Measurements from ENCODE around the gene MAN1A1.

Gene MAN1A1

GRCh38 chr6:119343573-119344146 is 5.9 kb downstream of the MAN1A1 start:
- no peaks in the 10 kb centered on the region for H3K36me3 ChIP-seq (ENCODE audit: control insufficient read depth, insufficient read depth, low read length)
- no peaks in the 10 kb centered on the region for H3K9me3 ChIP-seq (ENCODE audit: control insufficient read depth, low read length)
- H3K27me3 ChIP-seq (ENCODE audit: control insufficient read depth, insufficient read depth, low read length), result no peaks in the 10 kb centered on the region
- no peak overlapping the region for H3K9ac ChIP-seq (ENCODE audit: low read length)
- H3K4me1 ChIP-seq (ENCODE audit: control insufficient read depth, insufficient read depth, low read length), result peaks cover 14% of the 10 kb centered on the region
- no peak overlapping the region for H3K4me3 ChIP-seq (ENCODE audit: low read length)

DNA sequence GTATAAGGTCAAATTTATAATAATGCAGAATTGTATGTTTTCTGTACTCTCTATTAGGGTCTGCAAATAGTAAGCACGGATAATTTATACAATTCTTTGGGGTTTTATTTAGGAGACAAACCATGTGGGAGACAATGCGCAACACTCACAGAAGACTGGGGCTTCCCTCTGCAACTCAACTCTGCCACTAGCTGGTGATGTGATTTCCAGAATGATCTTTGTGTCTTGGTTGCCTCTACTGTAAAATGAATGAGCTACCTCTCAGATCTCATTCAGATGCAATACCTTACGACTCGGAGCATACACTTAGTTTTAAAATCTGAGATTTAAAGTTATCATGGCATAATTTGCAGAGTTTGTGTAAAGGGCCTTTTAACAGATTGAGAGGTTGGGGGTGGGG is 6.4 kb downstream of the MAN1A1 start:
- no peak overlapping the region for H3K9ac ChIP-seq (ENCODE audit: low read length)
- H3K4me3 ChIP-seq (ENCODE audit: low read length), result no peak overlapping the region
- H3K4me1 ChIP-seq (ENCODE audit: control insufficient read depth, insufficient read depth, low read length), result peaks cover 14% of the 10 kb centered on the region

GRCh38 chr6:119342430-119342829 is 7.1 kb downstream of the MAN1A1 start:
- H3K9ac ChIP-seq (ENCODE audit: low read length), result no peak overlapping the region
- peaks cover 14% of the 10 kb centered on the region for H3K4me1 ChIP-seq (ENCODE audit: control insufficient read depth, insufficient read depth, low read length)
- H3K36me3 ChIP-seq (ENCODE audit: control insufficient read depth, insufficient read depth, low read length), result no peaks in the 10 kb centered on the region
- no peaks in the 10 kb centered on the region for H3K27me3 ChIP-seq (ENCODE audit: control insufficient read depth, insufficient read depth, low read length)
- H3K4me3 ChIP-seq (ENCODE audit: low read length), result no peak overlapping the region
- no peaks in the 10 kb centered on the region for H3K9me3 ChIP-seq (ENCODE audit: control insufficient read depth, low read length)

More for the DNA sequence above, 6.4 kb downstream of the MAN1A1 start:
- no peaks in the 10 kb centered on the region for H3K27me3 ChIP-seq (ENCODE audit: control insufficient read depth, insufficient read depth, low read length)
- H3K9me3 ChIP-seq (ENCODE audit: control insufficient read depth, low read length), result no peaks in the 10 kb centered on the region
- no peaks in the 10 kb centered on the region for H3K36me3 ChIP-seq (ENCODE audit: control insufficient read depth, insufficient read depth, low read length)

GRCh38 chr6:119340796-119341487 is 8.6 kb downstream of the MAN1A1 start:
- Histone ChIP-seq H3K9ac (ENCODE audit: low read length) (no peak overlapping the region), H3K4me3 (ENCODE audit: low read length) (no peak overlapping the region), H3K27me3 (ENCODE audit: control insufficient read depth, insufficient read depth, low read length) (no peaks in the 10 kb centered on the region), H3K4me1 (ENCODE audit: control insufficient read depth, insufficient read depth, low read length) (peaks cover 7% of the 10 kb centered on the region), H3K36me3 (ENCODE audit: control insufficient read depth, insufficient read depth, low read length) (no peaks in the 10 kb centered on the region), H3K9me3 (ENCODE audit: control insufficient read depth, low read length) (no peaks in the 10 kb centered on the region)

- Histone ChIP-seq H3K9ac (ENCODE audit: low read length) (no peak overlapping the region), H3K4me1 (ENCODE audit: control insufficient read depth, insufficient read depth, low read length) (peaks cover 8% of the 10 kb centered on the region), H3K36me3 (ENCODE audit: control insufficient read depth, insufficient read depth, low read length) (no peaks in the 10 kb centered on the region), H3K9me3 (ENCODE audit: control insufficient read depth, low read length) (no peaks in the 10 kb centered on the region), H3K4me3 (ENCODE audit: low read length) (no peak overlapping the region), H3K27me3 (ENCODE audit: control insufficient read depth, insufficient read depth, low read length) (no peaks in the 10 kb centered on the region)
Measured at GRCh38 chr6:119339941-119340456, 9.6 kb downstream of the MAN1A1 start.

DNA sequence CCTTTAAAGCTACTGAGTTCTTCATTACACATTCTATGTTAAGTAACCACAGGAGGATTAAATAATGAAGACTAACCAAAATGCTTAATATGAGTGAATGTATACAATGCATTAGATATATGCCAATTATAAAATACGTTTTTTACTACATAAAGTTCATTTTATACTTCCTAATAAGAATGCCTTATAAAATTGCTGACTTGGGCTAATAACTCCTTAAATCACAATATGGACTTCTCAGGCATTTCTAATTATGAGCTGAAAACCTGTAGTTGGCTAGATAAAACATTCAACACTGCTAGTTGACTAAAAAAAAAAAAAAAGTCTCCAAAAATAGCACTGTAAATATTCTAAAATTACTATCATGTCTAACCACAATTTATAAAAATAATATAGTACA is 11.8 kb downstream of the MAN1A1 start:
- Histone ChIP-seq H3K36me3 (ENCODE audit: control insufficient read depth, insufficient read depth, low read length) (no peaks in the 10 kb centered on the region), H3K9me3 (ENCODE audit: control insufficient read depth, low read length) (no peaks in the 10 kb centered on the region), H3K4me3 (ENCODE audit: low read length) (no peak overlapping the region), H3K9ac (ENCODE audit: low read length) (no peak overlapping the region), H3K27me3 (ENCODE audit: control insufficient read depth, insufficient read depth, low read length) (no peaks in the 10 kb centered on the region), H3K4me1 (ENCODE audit: control insufficient read depth, insufficient read depth, low read length) (peaks cover 12% of the 10 kb centered on the region)

- peaks cover 12% of the 10 kb centered on the region for H3K4me1 ChIP-seq (ENCODE audit: control insufficient read depth, insufficient read depth, low read length)
- no peaks in the 10 kb centered on the region for H3K9me3 ChIP-seq (ENCODE audit: control insufficient read depth, low read length)
- H3K4me3 ChIP-seq (ENCODE audit: low read length), result no peak overlapping the region
- H3K27me3 ChIP-seq (ENCODE audit: control insufficient read depth, insufficient read depth, low read length), result no peaks in the 10 kb centered on the region
- no peaks in the 10 kb centered on the region for H3K36me3 ChIP-seq (ENCODE audit: control insufficient read depth, insufficient read depth, low read length)
- H3K9ac ChIP-seq (ENCODE audit: low read length), result no peak overlapping the region
Measured at GRCh38 chr6:119337252-119337651, 12.3 kb downstream of the MAN1A1 start.

DNA sequence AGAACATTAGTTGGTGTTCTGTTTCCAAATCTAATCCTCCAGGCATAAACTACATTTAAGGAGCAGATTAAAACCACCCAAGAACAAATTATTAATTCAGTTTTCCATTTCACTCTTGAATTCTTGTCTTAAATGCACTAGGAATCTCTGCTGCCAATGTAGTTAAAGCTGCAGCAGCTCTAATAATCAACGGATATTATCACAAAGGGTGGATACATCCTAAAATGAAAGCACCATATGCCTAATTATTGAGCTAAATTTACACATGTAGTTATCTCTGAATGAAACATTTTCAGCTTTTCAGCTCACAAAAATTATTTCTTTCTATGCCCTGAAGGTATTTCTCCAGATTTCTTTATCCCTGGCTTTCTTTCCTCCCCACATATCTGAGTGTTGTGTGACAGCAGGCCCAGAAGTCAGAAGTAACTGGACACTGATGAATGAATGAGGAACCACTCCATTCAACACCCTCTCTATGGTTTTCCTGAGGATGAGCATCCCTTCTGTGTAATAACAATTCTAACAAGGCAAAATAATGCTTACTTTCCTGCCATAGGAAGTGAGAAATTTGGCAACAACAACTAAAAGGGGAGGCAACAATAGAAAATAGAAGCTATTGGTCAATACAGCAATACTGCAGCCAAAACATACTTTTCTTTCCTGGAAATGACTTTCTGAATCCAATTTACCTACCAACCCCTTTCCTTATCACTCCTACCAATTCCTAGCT is 14.9 kb downstream of the MAN1A1 start:
- H3K4me1 ChIP-seq (ENCODE audit: control insufficient read depth, insufficient read depth, low read length), result peaks cover 5% of the 10 kb centered on the region
- no peaks in the 10 kb centered on the region for H3K36me3 ChIP-seq (ENCODE audit: control insufficient read depth, insufficient read depth, low read length)
- no peak overlapping the region for H3K4me3 ChIP-seq (ENCODE audit: low read length)
- H3K27me3 ChIP-seq (ENCODE audit: control insufficient read depth, insufficient read depth, low read length), result no peaks in the 10 kb centered on the region
- H3K9me3 ChIP-seq (ENCODE audit: control insufficient read depth, low read length), result no peaks in the 10 kb centered on the region
- no peak overlapping the region for H3K9ac ChIP-seq (ENCODE audit: low read length)

DNA sequence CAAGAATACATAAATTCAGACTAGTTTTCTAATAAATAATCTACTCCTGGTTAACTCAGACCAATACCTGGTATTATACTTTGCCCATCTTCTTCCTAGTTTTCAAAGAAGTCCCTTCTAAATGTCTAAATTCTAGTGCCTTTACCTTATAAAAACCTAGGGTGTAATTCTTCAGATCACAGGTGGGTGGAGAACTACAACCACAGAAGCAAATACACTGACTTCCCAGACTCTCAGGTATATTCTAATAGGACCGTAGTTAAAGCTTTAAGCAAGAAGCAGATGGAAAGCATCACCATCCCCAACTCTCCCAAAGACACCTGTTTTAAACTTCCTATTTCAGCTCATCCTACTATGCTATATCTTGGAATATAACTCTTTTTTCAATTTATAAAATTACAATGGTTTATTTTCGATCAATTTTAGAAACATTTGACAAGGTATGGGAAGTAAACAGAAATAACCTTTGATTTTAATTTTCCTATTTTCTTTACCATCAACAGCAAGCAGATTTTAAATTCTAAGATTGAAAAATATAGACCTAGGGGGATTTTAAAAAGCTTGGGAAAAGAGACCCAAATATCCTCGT is 15.8 kb downstream of the MAN1A1 start:
- H3K9me3 ChIP-seq (ENCODE audit: control insufficient read depth, low read length), result no peaks in the 10 kb centered on the region
- H3K4me3 ChIP-seq (ENCODE audit: low read length), result no peak overlapping the region
- no peak overlapping the region for H3K9ac ChIP-seq (ENCODE audit: low read length)
- no peaks in the 10 kb centered on the region for H3K27me3 ChIP-seq (ENCODE audit: control insufficient read depth, insufficient read depth, low read length)
- H3K36me3 ChIP-seq (ENCODE audit: control insufficient read depth, insufficient read depth, low read length), result no peaks in the 10 kb centered on the region
- peaks cover 5% of the 10 kb centered on the region for H3K4me1 ChIP-seq (ENCODE audit: control insufficient read depth, insufficient read depth, low read length)

GRCh38 chr6:119333063-119333609 is 16.4 kb downstream of the MAN1A1 start:
- Histone ChIP-seq H3K9me3 (ENCODE audit: control insufficient read depth, low read length) (no peaks in the 10 kb centered on the region), H3K4me1 (ENCODE audit: control insufficient read depth, insufficient read depth, low read length) (peaks cover 5% of the 10 kb centered on the region), H3K36me3 (ENCODE audit: control insufficient read depth, insufficient read depth, low read length) (no peaks in the 10 kb centered on the region), H3K27me3 (ENCODE audit: control insufficient read depth, insufficient read depth, low read length) (no peaks in the 10 kb centered on the region), H3K9ac (ENCODE audit: low read length) (no peak overlapping the region), H3K4me3 (ENCODE audit: low read length) (no peak overlapping the region)

GRCh38 chr6:119331663-119332286 is 17.8 kb downstream of the MAN1A1 start:
- no peaks in the 10 kb centered on the region for H3K36me3 ChIP-seq (ENCODE audit: control insufficient read depth, insufficient read depth, low read length)
- H3K4me3 ChIP-seq (ENCODE audit: low read length), result no peak overlapping the region
- H3K9ac ChIP-seq (ENCODE audit: low read length), result no peak overlapping the region
- no peaks in the 10 kb centered on the region for H3K9me3 ChIP-seq (ENCODE audit: control insufficient read depth, low read length)
- peaks cover 5% of the 10 kb centered on the region for H3K4me1 ChIP-seq (ENCODE audit: control insufficient read depth, insufficient read depth, low read length)
- H3K27me3 ChIP-seq (ENCODE audit: control insufficient read depth, insufficient read depth, low read length), result no peaks in the 10 kb centered on the region

All from mucosa of stomach (tissue), 1 donor.